Measurements from ENCODE around the gene DGAT2L6.

DNA sequence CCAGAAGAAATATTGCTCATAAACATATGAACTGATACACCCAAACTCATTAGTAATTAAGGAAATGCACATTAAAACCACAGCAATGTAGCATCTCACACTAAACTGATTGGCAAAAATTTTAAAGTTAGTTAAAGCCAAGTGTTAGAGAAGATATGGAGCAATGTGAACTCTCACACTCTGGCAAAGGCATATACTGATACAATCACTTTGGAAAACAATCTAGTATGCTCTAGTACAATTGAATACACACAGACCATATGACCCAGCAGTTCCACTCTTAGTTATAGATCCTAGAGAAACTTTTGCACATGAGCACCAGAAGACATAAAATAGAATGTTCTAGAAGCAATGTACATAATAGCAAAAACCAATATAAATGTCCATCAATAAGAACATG, 48.8 kb downstream of the DGAT2L6 start:
- TF ChIP-seq EZH2 (IDR thresholded peaks at IDR 0.05; ENCODE audit: low read length, unreplicated experiment) (no peak), EZH2phosphoT487 (IDR thresholded peaks at IDR 0.05; ENCODE audit: borderline replicate concordance, low read length) (no peak)
- TF ChIP-seq, protein P1, sequence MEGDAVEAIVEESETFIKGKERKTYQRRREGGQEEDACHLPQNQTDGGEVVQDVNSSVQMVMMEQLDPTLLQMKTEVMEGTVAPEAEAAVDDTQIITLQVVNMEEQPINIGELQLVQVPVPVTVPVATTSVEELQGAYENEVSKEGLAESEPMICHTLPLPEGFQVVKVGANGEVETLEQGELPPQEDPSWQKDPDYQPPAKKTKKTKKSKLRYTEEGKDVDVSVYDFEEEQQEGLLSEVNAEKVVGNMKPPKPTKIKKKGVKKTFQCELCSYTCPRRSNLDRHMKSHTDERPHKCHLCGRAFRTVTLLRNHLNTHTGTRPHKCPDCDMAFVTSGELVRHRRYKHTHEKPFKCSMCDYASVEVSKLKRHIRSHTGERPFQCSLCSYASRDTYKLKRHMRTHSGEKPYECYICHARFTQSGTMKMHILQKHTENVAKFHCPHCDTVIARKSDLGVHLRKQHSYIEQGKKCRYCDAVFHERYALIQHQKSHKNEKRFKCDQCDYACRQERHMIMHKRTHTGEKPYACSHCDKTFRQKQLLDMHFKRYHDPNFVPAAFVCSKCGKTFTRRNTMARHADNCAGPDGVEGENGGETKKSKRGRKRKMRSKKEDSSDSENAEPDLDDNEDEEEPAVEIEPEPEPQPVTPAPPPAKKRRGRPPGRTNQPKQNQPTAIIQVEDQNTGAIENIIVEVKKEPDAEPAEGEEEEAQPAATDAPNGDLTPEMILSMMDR (conservative IDR thresholded peaks at IDR 0.05; ENCODE audit: low read depth, low read length): no peak

All from PC-3 (cell line).